Activated gamma-delta T cell treated with anti-CD3 and anti-CD28 coated beads, Interleukin-2, amount 50 U/mL, for 16 hours (primary cell): ENCODE results near the gene SNAP23.
A peak's percentile ranks its signal among the peaks of the same experiment; 100 is the strongest.

ENCODE experiments used
- DNase-seq: peaks from one replicate; pipeline ENCODE4 v3.0.0-alpha.2; 2020; ENCODE audit warnings: low read depth

SNAP23 gene

GRCh38 chr15:42575188-42576039, 80.0 kb downstream of the SNAP23 start, which contains the start of gene STARD9:
STARD9 (plus strand) TSS chr15:42575606; CDS start chr15:42575716, 110 bp downstream.
- peak; percentile 91 for DNase-seq

DNA sequence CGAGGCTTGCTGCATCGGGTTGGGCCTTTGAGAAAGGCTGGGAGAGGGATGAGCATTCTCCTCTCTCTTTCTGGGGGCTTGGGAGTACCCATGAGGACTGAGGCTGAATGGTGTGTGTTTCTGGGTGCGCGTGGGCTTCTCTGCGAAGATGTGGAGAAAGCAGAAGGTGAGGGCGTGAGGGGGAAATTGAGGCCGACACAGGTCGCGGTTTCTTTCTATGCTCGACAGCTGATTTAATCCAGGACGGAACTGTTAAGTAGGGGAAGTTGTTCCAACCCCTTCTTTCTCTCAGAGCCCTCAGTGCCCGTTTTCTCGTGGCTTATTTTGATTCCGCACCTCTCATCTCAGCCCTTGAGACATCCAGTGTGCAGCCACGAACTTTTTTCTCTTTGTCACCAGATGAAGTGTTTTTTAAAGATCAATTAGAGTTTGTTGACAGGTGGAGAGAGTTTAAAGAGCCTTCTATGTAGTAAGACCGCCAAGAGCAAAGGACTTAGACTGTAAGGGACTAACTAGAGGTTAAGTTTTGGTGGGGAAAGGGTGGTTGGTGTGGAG, 80.7 kb downstream of the SNAP23 start:
- DNase-seq, result no peak

GRCh38 chr15:42576776-42577175, 81.3 kb downstream of the SNAP23 start:
- DNase-seq, result no peak

GRCh38 chr15:42577514-42578031, 82.1 kb downstream of the SNAP23 start:
- DNase-seq, result no peak

GRCh38 chr15:42578984-42579537, 83.6 kb downstream of the SNAP23 start:
- DNase-seq, result no peak

DNA sequence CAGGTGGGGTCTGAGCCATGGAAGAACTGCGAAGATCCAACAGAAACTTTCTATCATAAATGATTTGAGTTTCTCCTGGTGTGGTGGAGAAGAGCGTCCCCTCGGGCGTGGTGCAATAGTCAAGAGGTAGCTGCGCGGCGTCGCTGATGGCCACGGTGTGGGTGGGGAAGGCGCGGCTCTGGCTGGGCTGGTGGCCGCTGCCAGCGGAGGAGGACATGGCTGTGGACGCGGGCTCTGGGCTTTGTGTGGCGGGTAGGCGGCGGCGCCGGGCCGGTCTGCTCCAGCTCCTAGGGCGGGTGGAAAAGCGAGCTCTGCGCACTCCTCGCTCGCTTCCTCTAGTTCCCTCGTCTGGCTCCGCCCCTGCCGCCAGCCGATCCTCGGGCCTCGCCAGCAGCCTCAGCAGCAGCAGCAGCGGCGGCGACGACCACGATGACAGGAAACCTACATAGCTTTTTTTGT, 85.9 kb downstream of the SNAP23 start:
- DNase-seq, result peak; percentile 65
